GM12874 (cell line): ENCODE data around the gene ZNF550.

Experiments used
- TF ChIP-seq, protein P1 (sequence below): IDR thresholded peaks from 2 replicates; pipeline ENCODE4 v1.5.1; 2011; ENCODE audit warnings: low read depth, mild to moderate bottlenecking, control low read depth, low read length, moderate library complexity; ENCODE audit not compliant: insufficient read depth

The ZNF550 gene

DNA sequence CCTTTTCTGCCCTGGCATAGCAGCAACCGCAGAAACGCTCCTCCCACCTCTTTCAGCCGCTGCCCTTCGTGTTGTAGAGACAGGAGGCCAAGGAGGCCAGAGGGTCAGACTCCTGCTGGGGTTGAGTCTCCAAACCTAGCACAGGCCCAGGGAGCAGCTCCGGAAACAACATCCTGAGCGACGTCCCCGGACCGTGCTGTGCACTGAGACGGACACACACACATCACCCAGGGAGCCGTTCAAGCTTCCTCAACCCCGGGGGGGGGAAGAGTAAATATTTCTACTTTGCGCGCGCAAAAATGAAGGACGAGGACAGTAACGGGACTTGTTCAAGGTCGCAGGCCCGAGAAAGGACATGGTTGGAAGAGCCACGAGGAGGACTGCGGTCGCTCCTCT, 657 bp downstream of the ZNF550 start:
- TF ChIP-seq, protein P1, sequence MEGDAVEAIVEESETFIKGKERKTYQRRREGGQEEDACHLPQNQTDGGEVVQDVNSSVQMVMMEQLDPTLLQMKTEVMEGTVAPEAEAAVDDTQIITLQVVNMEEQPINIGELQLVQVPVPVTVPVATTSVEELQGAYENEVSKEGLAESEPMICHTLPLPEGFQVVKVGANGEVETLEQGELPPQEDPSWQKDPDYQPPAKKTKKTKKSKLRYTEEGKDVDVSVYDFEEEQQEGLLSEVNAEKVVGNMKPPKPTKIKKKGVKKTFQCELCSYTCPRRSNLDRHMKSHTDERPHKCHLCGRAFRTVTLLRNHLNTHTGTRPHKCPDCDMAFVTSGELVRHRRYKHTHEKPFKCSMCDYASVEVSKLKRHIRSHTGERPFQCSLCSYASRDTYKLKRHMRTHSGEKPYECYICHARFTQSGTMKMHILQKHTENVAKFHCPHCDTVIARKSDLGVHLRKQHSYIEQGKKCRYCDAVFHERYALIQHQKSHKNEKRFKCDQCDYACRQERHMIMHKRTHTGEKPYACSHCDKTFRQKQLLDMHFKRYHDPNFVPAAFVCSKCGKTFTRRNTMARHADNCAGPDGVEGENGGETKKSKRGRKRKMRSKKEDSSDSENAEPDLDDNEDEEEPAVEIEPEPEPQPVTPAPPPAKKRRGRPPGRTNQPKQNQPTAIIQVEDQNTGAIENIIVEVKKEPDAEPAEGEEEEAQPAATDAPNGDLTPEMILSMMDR = no peak

DNA sequence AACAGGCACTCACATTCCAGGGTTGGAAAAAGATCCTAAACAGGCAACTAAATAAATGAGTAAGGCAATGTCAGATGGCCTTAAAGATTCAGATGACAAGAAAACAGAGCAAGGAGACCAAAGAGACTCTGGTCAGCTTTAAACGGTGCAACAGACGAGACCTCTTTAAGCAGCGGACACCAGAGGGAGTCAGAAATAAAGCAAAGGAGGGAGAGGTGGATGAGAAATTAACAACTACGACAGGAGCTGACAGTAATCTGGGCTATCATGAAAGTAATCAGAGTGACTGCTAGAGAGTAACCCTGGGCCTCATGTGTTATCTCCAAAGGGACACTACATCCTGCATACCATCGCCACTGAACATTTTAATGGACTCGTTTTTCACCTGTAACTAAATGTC, 1.1 kb downstream of the ZNF550 start:
- TF ChIP-seq, protein P1 = no peak

DNA sequence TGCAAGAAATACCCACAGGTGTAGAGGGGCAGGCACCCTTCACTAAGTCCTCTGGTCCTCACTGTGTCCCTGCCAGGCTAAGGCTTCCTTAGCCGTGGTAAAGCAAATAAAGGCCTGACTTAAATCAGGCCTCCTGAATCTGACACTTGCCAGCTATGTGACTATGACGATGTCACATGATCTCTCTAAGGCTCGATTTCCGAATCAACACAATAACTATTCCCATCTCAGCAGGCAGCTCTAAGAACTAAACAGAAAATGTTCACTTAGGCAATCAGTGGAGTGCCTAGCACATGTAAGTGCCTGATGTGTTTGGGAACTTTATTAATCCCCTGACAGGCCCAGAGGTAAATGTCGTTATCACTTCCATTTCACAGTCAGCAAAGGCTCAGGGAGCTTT, 2.0 kb downstream of the ZNF550 start:
- TF ChIP-seq, protein P1 = no peak

DNA sequence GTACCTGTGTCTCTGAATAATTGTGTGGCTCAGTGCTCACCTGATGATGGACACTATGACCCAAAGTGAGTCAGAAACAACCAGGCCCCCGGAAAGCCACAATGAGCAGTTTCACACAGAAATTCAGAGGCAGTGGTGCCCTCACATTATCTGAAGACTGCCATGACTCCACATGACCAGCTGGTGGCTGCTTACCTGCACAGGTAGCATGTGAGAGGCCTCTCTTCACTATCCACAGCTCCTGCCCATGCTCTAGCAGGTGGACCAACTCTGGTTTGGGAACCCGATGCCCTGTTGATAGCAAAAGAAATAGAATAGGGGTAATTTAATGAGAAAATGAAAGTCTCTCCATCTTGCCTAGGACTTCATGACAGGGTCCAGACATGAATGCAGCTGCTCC, 7.2 kb downstream of the ZNF550 start:
- TF ChIP-seq, protein P1 = no peak

DNA sequence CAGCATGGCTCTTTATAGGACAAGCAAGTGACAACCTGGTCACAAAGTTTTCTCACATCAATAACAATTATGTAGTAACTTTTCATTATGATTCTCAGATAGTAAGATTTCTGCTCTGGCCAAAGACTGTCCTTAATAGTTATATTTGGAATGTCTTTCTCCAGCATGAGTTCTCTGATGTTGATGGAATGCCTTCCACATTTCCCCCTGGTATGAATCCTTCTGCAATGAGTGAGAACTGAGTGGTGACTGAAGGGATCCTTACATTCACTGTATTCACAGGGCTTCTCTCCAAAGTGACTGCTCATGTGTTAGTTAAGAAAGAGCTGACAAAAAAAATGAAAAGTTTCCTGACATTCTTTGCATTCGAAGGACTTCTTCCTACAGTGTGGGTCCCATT, 13.2 kb downstream of the ZNF550 start:
- TF ChIP-seq, protein P1 = no peak

DNA sequence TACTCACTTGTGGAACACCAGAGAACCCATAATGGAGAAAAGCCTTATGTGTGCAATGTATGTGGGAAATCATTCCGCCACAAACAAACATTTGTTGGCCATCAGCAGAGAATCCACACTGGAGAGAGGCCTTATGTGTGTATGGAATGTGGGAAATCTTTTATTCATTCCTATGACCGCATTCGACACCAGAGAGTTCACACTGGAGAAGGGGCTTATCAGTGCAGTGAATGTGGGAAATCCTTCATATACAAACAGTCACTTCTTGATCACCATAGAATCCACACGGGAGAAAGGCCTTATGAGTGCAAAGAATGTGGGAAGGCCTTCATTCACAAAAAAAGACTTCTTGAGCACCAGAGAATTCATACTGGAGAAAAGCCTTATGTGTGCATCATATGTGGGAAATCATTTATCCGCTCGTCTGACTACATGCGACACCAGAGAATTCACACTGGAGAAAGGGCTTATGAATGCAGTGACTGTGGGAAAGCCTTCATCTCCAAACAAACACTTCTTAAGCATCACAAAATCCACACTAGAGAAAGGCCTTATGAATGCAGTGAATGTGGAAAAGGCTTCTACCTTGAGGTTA, 21.6 kb downstream of the ZNF550 start:
- TF ChIP-seq, protein P1 = no peak

DNA sequence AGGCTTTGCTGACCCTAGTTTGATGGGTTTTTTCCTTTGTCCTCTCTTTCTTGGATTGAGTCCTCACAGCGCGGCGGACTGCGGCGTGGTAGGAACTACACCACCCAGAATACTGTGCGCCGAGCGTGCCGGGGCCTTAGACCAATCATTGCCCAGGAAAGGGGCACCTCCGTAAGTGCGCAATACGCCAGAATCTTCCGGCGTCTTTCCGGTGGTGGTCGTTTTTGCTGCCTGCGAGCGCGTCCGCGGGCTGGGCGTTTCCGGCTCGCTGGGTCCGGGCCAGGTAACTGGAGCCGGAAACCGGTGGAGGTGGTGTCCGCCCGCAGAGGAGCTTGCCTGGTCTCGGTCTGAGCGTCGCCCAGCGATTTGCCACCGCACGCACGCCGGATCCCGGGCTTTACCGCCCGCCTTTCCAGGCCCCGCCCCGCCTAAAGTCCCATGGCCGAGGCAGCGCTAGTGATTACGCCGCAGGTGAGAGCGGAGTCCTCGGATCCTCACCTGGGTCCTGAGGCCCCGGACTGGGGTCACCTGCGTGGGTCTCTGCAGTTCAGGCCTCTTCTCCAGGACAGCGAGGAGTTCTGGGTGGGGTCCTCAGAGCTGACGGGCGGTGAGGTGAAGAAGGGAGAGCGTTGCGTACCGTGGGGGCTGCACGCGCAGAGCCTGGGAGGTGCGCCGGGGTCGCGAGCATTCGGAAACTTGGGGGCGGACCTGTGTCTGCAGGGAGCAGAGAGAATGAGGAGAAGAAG, 32.4 kb downstream of the ZNF550 start, which contains the start of gene ZNF549:
TSS of gene ZNF549 (plus strand) at position 221 of the 746 bp plus-strand sequence. CDS start at position 439, 218 bp downstream.
- TF ChIP-seq, protein P1 = no peak
